Measurements from ENCODE around the gene MAP2K2.

GRCh38 chr19:4075373-4075772, 48.5 kb downstream of the MAP2K2 start:
- TF ChIP-seq CTCF (conservative IDR thresholded peaks at IDR 0.05; ENCODE audit: low read length) (no peak), EZH2phosphoT487 (IDR thresholded peaks at IDR 0.05; ENCODE audit: borderline replicate concordance) (no peak)

All from Loucy (cell line).